ENCODE results near the gene RAB43. TPM values are rescaled to one million over a fixed set of nuclear protein-coding genes. Genes with fewer than 3 reads are reported as not detected.

The RAB43 gene
- total RNA-seq, 1 donor from 2014 or later = 10.4 TPM

DNA sequence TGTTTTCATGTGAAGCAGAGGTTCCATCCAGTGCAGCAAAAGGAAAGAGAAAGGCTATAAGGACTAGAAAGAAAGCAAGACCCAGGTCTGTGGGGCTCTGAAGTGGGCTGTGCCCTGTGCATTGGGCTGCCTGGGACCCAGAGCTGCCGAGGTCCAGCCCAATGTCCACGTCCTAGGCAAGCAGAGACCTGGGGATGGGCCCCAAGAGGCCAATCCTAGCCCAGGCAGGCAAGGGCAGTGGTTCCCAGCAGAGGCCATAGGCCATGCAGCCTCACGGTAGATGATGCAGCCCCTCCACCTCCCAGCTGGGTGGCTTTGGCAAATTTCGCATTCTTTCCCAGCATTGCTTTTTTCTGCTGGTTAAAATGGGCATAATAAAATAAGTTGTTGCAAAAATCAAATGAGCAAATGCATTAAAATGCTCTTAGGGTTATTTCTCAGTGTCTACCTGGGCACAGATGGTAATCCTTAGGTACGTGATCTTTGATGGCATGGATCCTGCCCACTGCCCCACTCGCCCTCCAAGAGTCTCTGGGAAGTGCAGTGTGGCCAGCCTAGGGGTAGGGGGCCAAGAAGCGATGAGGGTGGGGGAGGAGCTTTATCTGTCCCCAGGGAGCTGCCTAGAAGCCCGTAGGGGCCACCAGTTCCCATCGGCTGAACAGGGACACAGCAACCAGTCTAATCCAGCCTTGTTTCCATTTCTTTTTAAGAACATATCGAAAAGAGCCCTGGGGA is 83.3 kb downstream of the RAB43 start:
- no peak for DNase-seq

Other genes starting within 250 kb of the RAB43 start
- 36.7 TPM for gene ACAD9, start 242.2 kb downstream of the RAB43 start, total RNA-seq
- gene CFAP92, start 127.7 kb downstream of the RAB43 start, total RNA-seq = 0.10 TPM
- gene EFCC1, start 120.5 kb downstream of the RAB43 start, total RNA-seq = 1.3 TPM
- gene GP9, start 61.0 kb downstream of the RAB43 start, total RNA-seq = not detected
- gene ISY1, start 39.3 kb upstream of the RAB43 start, total RNA-seq = 33.7 TPM
- gene CNBP, start 62.1 kb upstream of the RAB43 start, total RNA-seq = 400 TPM
- gene COPG1, start 127.8 kb upstream of the RAB43 start, total RNA-seq = 110 TPM
- 28.0 TPM for gene HMCES, start 157.1 kb upstream of the RAB43 start, total RNA-seq